CD14-positive monocyte (primary cell): ENCODE measurements around the gene DEFB131B. TPM values are rescaled to one million over a fixed set of nuclear protein-coding genes. Genes with fewer than 3 reads are reported as not detected.

Experiments
- DNase-seq, 3 donors: peaks; one replicate each; pipeline ENCODE4 v3.0.0-alpha.2; 2011 to 2022
- H2AFZ ChIP-seq: 2 replicates; pipeline ENCODE4 v1.6.0; 2012; ENCODE audit warnings: mild to moderate bottlenecking, low read depth, low read length, inconsistent platforms; ENCODE audit not compliant: insufficient read depth, poor library complexity, severe bottlenecking
- H3K27ac ChIP-seq, 2 donors: 1 replicate in 1 of 2; 2 replicates in 1 of 2; pipeline ENCODE4 v1.5.1; 2012 to 2013; ENCODE audit warnings: low read length in 2 of 2, control low read depth in 1 of 2, inconsistent platforms in 1 of 2, low read depth in 1 of 2, mild to moderate bottlenecking in 1 of 2
- H3K27me3 ChIP-seq, 2 donors: one replicate each; pipeline versions ENCODE4 v1.6.0 to v1.6.1; 2011 to 2013; ENCODE audit warnings: low read length in 2 of 2; ENCODE audit not compliant: control insufficient read depth in 2 of 2, insufficient read depth in 2 of 2
- H3K36me3 ChIP-seq, 2 donors: replicated peaks in 1 of 2; 1 replicate in 1 of 2; 2 replicates in 1 of 2; pipeline versions ENCODE4 v1.5.1 to v1.6.1; 2012 to 2013; ENCODE audit warnings: low read length in 2 of 2, control low read depth in 1 of 2, inconsistent platforms in 1 of 2, mild to moderate bottlenecking in 1 of 2; ENCODE audit not compliant: insufficient read depth in 2 of 2, control insufficient read depth in 1 of 2
- H3K4me1 ChIP-seq, 2 donors: 1 replicate in 1 of 2; 2 replicates in 1 of 2; pipeline versions ENCODE4 v1.5.1 to v1.6.1; 2012 to 2013; ENCODE audit warnings: low read length in 2 of 2, control low read depth in 1 of 2, inconsistent platforms in 1 of 2, mild to moderate bottlenecking in 1 of 2, moderate library complexity in 1 of 2; ENCODE audit not compliant: insufficient read depth in 2 of 2, control insufficient read depth in 1 of 2
- H3K4me2 ChIP-seq: replicated peaks from 2 replicates; pipeline ENCODE3; 2012; ENCODE audit warnings: low read length, moderate library complexity, mild to moderate bottlenecking; ENCODE audit not compliant: poor library complexity, severe bottlenecking; ENCODE audit errors: extremely low read depth
- H3K4me3 ChIP-seq, 3 experiments: fragments of 200-600 bp in 1 of 3; sonication (generic) in 1 of 3; replicated peaks in 1 of 3; 1 replicate in 2 of 3; 2 replicates in 1 of 3; pipeline ENCODE4 v1.5.1; 2011 to 2013; ENCODE audit warnings: low read length in 3 of 3, mild to moderate bottlenecking in 3 of 3, control low read depth in 2 of 3, low read depth in 2 of 3, inconsistent platforms in 1 of 3, moderate library complexity in 1 of 3
- H3K79me2 ChIP-seq: 2 replicates; pipeline ENCODE4 v1.6.0; 2012; ENCODE audit warnings: mild to moderate bottlenecking, control low read depth, inconsistent platforms, low read length, moderate library complexity; ENCODE audit not compliant: insufficient read depth
- H3K9ac ChIP-seq: 2 replicates; pipeline ENCODE4 v1.6.0; 2017; ENCODE audit warnings: low read length, mild to moderate bottlenecking; ENCODE audit not compliant: insufficient read depth, poor library complexity, severe bottlenecking
- H3K9me3 ChIP-seq, 2 donors: replicated peaks in 1 of 2; 1 replicate in 1 of 2; 2 replicates in 1 of 2; pipeline versions ENCODE4 v1.5.1 to v1.6.1; 2012 to 2013; ENCODE audit warnings: low read length in 2 of 2, control low read depth in 1 of 2; ENCODE audit not compliant: control insufficient read depth in 1 of 2, insufficient read depth in 1 of 2
- H4K20me1 ChIP-seq: 2 replicates; pipeline ENCODE4 v1.6.0; 2012; ENCODE audit warnings: mild to moderate bottlenecking, low read length, control low read depth, moderate library complexity; ENCODE audit not compliant: insufficient read depth
- H3K27ac Mint-ChIP-seq, 7 donors: one replicate each; pipeline ENCODE4 v1.8.0; 2020; ENCODE audit warnings: mild to moderate bottlenecking in 7 of 7, mixed read lengths in 7 of 7, moderate library complexity in 6 of 7, inconsistent platforms in 2 of 7
- H3K27me3 Mint-ChIP-seq, 3 donors: one replicate each; pipeline ENCODE4 v1.8.0; 2021 to 2022; ENCODE audit warnings: low read depth in 3 of 3, mild to moderate bottlenecking in 3 of 3, mixed read lengths in 3 of 3, moderate library complexity in 3 of 3, inconsistent platforms in 1 of 3
- H3K36me3 Mint-ChIP-seq, 2 donors: one replicate each; pipeline ENCODE4 v1.8.0; 2020; ENCODE audit warnings: mixed read lengths in 2 of 2, inconsistent platforms in 1 of 2, mild to moderate bottlenecking in 1 of 2
- H3K4me1 Mint-ChIP-seq: one replicate; pipeline ENCODE4 v1.8.0; 2020; ENCODE audit warnings: mild to moderate bottlenecking, mixed read lengths
- H3K4me3 Mint-ChIP-seq, 2 donors: one replicate each; pipeline ENCODE4 v1.8.0; 2020; ENCODE audit warnings: mild to moderate bottlenecking in 2 of 2, mixed read lengths in 2 of 2, moderate library complexity in 1 of 2
- H3K9me3 Mint-ChIP-seq, 7 donors: one replicate each; pipeline ENCODE4 v1.8.0; 2020 to 2022; ENCODE audit warnings: mixed read lengths in 7 of 7, mild to moderate bottlenecking in 6 of 7, moderate library complexity in 6 of 7, inconsistent platforms in 2 of 7
- WGBS: methylation state at CpG from one replicate; pipeline ENCODE4 v1.1.5; 2013; ENCODE audit warnings: missing lambda C conversion rate; ENCODE audit not compliant: insufficient coverage; 5-methylcytosine and 5-hydroxymethylcytosine counted together
- intact Hi-C, 2 donors: fragments of 100-400 bp; cut with micrococcal nuclease; formaldehyde crosslinking; loops; one replicate each; pipeline versions ENCODE4 v1.15.0 to v1.15.1; 2023
- polyA plus RNA-seq, 3 donors: library from polyadenylated mRNA; depleted of rRNA in 1 of 3; unstranded in 2 of 3; stranded (reverse) in 1 of 3; fragments of 300-500 nt in 2 of 3; fragments of >200 nt in 1 of 3; fragmentation: Illumina TruSeq in 2 of 3; gene quantifications; 1 replicate in 2 of 3; 2 replicates in 1 of 3; pipeline ENCODE4 v1.2.3, GENCODE V29; 2012 to 2021
- TF ChIP-seq, protein P1 (sequence below): fragments of 200-600 bp; IDR thresholded peaks from one replicate; pipeline ENCODE4 v1.8.0; 2022; ENCODE audit warnings: antibody characterized with exemption, mild to moderate bottlenecking

DEFB131B gene
- polyA plus RNA-seq, 3 donors: not detected

DNA sequence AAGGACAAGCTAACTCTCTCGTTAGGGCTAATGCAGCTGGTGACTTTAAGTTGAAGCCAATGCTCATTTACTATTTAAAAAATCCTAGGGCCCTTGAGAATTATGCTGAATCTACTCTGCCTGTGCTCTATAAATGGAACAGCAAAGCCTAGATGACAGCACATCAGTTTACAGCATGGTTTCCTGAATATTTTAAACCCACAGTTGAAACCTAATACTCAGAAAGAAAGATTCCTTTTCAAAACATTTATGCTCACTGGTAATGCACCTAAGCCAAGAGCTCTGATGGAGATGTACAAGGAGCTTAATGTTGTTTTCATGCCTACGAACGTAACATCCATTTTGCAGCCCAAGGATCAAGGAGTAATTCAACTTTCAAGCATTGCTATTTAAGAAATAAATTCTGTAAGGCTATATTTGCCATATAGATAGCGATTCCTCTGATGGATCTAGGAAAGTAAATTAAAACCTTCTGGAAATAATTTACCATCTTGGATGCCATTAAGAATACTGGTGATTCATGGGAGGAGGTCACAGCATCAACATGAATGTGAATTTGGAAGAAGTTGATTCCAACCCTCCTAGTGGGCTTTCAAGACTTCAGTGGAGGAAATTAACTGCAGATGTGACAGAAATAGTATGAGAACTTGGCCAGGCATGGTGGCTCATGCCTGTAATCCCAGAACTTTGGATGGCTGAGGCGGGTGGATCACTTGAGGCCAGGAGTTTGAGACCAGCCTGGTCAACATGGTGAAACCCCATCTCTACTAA, 35.7 kb downstream of the DEFB131B start:
- H3K27ac Mint-ChIP-seq: peak overlapping the region in 3 of 7 donors; percentile 10 to 42 (median 16)
- Histone ChIP-seq H3K4me2 (no peak overlapping the region), H2AFZ (no peak overlapping the region), H3K9me3 (no peaks in the 10 kb centered on the region), H4K20me1 (no peaks in the 10 kb centered on the region), H3K4me3 (no peak overlapping the region), H3K79me2 (no peaks in the 10 kb centered on the region), H3K9ac (no peak overlapping the region), H3K36me3 (peaks cover 33 to 53% of the 10 kb centered on the region in 2 donors), H3K27ac (no peak overlapping the region), H3K27me3 (no peaks in the 10 kb centered on the region), H3K4me1 (no peaks in the 10 kb centered on the region)
- no peak overlapping the region for H3K4me3 Mint-ChIP-seq
- no peaks in the 10 kb centered on the region for H3K4me1 Mint-ChIP-seq
- no peak for DNase-seq
- 100% methylated on average over 1 of the region's 5 CpGs for WGBS
- H3K27me3 Mint-ChIP-seq: no peaks in the 10 kb centered on the region
- TF ChIP-seq, protein P1, sequence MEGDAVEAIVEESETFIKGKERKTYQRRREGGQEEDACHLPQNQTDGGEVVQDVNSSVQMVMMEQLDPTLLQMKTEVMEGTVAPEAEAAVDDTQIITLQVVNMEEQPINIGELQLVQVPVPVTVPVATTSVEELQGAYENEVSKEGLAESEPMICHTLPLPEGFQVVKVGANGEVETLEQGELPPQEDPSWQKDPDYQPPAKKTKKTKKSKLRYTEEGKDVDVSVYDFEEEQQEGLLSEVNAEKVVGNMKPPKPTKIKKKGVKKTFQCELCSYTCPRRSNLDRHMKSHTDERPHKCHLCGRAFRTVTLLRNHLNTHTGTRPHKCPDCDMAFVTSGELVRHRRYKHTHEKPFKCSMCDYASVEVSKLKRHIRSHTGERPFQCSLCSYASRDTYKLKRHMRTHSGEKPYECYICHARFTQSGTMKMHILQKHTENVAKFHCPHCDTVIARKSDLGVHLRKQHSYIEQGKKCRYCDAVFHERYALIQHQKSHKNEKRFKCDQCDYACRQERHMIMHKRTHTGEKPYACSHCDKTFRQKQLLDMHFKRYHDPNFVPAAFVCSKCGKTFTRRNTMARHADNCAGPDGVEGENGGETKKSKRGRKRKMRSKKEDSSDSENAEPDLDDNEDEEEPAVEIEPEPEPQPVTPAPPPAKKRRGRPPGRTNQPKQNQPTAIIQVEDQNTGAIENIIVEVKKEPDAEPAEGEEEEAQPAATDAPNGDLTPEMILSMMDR: no peak
- intact Hi-C loops: no loop called here
- H3K9me3 Mint-ChIP-seq: no peaks in the 10 kb centered on the region
- peaks cover 64 to 71% of the 10 kb centered on the region in 2 donors for H3K36me3 Mint-ChIP-seq

DNA sequence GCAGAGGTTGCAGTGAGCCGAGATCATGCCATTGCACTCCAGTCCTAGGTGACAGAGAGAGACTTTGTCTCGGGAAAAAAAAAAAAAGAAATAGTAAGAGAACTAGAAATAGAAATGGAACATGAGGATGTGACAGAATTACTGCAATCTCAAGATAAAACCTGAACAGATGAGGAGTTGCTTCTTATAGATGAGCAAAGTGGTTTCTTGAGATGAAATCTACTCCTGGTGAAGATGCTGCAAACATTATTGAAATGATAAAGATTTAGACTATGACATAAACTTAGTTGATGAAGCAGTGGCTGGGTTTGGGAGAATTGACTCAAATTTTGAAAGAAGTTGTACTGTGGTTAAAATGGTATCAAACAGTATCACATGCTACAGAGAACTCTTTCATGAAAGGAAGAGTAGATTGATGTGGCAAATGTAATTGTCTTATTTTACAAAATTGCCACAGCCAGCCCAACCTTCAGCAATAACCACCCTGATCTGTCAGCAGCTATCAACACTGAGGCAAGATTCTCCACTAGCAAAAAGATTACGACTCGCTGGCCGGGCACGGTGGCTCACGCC, 36.5 kb downstream of the DEFB131B start:
- Mint-ChIP-seq H3K27me3 (no peaks in the 10 kb centered on the region), H3K4me1 (no peaks in the 10 kb centered on the region), H3K27ac (no peak overlapping the region), H3K4me3 (no peak overlapping the region), H3K36me3 (peaks cover 64 to 71% of the 10 kb centered on the region in 2 donors), H3K9me3 (no peaks in the 10 kb centered on the region)
- no peaks in the 10 kb centered on the region for H3K79me2 ChIP-seq
- no peak overlapping the region for H3K4me2 ChIP-seq
- TF ChIP-seq, protein P1: no peak
- no peak overlapping the region for H2AFZ ChIP-seq
- H3K4me3 ChIP-seq: no peak overlapping the region
- peaks cover 33 to 53% of the 10 kb centered on the region in 2 donors for H3K36me3 ChIP-seq
- no peaks in the 10 kb centered on the region for H3K9me3 ChIP-seq
- H3K9ac ChIP-seq: no peak overlapping the region
- H3K27ac ChIP-seq: no peak overlapping the region
- no peak for DNase-seq
- no peaks in the 10 kb centered on the region for H3K27me3 ChIP-seq
- 96% methylated on average over 7 of the region's 7 CpGs for WGBS
- intact Hi-C loops: no loop called here
- H3K4me1 ChIP-seq: no peaks in the 10 kb centered on the region
- H4K20me1 ChIP-seq: no peaks in the 10 kb centered on the region
